SW 1271 (cell line): Measurements from ENCODE around the gene FAN1.
A peak's percentile ranks its signal among the peaks of the same experiment; 100 is the strongest.

Source experiments
- DNase-seq, 2 experiments: peaks; one replicate each; lab custom pipeline; 2025; lab: John Stamatoyannopoulos, UW

Gene FAN1

DNA sequence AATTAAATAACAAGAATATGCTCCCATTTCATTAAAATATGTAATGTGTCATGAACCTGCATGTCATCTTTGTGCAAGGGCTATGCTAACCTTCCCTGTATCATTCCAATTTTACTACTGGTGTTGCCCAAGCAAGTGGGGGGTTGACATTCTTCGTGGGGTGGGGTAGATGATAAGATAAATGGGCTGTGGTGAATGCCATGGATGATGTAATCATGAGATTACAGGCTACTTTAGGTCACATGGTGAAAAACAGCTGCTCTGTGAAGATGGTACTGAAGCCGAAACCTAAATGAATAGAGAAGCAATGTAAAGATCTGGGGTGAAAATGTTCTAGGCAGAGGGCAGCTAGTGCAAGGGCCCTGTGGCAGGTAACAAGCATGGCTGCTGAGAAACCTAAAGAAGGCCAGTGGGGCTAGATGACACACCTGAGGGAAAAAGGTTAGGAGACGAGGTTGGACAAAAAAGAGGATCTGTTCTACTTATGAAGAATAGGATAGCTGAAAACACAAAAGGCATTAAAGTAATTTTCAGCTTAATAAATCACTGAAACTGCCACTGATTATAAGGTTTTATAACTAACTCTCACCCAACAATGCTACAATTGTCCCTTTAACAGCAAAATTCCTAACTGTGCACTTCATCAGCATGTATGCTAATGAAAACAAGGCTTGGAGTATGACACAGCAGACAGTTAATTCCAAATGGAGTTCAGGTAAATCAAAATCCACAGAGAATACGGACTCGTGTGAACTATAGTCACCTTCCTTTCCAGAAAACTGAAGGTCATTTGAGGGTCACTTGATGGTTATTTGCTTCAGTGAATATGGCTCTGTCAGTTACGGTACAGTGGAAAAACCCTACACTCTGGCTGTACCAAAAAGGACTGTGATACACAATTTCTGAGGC lies 52.8 kb downstream of the FAN1 start:
- DNase-seq, result no peak

DNA sequence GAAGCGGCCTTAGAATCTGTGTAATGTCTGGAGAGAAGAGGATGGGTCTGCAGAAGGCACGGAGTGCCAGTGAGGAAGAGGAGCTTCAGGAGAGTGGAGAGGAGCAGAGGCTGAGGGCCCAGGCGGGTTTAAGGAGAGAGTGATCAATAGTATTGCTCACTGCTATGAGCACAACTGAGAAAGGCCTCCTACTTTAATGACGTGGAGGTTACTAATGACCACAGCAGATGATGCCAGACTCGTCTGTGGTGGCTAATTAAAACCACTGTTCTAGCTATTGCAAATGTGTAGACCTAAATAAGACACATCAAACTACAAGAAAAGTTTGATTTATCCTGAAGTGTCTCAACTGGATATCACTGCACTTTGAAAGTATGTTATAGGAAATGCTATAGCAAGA lies 54.5 kb downstream of the FAN1 start:
- no peak for DNase-seq

DNA sequence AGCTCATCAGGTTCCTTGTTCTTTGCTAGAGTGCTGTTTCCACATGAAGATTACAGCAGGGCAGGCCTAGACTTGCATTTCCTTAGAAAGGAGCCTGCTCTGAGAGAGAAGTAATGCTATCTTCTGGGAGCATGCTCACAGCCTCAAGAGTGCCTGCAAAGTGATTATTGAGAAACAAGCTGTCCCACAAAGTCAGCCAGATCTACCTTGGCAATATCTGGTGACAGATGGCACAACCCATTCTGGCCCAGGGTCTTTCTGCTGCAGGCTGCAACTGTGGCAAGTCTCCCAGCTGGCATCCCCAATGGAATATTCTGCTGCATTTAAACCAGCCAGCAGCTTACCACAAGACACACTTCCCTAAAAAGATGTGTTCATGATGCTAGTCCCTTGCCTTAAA lies 58.4 kb downstream of the FAN1 start:
- DNase-seq, result no peak

DNA sequence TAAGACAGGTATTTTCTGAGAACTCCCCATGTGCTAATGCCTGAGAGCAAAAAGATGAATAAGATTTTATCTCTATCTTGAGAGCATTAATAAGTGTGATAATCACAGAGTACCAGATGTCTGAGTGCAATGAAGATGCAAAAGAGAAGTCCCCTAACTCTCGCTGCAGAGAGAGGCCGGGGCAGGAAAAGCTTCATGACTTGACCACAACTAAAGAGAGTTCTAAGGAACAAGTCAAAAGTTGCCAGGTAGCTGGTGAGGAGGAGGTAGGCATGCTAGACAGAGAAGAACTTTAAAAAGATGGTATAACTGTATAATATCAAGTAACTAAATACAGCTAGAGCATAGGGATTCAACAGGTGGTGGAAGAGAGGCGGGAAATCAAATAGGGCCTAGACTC lies 58.9 kb downstream of the FAN1 start:
- no peak for DNase-seq

DNA sequence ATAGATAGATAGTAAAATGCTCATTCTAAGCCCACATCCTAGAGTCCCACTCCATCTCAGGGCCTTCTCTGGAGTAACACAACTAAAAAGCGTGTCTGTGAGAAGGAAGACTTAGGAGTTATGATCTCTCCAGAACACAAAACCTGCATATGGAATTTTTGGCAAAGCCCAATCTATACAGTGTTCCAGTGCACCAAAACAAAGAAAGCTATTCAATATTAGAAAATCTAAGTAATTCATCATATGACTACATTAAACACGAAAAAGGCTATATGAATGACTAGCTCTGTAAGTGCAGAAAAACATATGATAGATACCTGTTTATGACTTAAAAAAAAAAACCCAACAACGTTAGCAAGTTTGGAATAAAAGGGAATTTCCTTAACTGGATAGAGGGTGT lies 60.0 kb downstream of the FAN1 start:
- DNase-seq, result no peak

DNA sequence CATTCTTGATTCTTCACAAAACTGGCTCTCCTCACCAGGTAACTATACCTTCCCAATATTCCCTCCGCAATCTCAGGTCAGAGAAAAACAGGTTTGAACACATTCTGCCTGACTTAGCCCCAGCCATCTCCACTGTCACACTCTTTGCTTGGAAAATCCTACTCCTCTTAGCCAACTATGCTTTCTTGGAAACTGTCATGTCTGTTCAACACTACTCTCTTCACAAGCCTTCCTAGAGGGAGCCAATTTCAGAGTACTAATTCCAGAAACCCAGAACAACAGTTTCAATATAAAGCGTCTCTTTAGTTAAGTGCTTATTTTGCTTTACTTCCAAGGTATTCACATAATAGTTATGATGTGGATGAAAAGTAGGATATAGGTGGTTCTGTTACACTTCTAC lies 66.0 kb downstream of the FAN1 start:
- no peak for DNase-seq

DNA sequence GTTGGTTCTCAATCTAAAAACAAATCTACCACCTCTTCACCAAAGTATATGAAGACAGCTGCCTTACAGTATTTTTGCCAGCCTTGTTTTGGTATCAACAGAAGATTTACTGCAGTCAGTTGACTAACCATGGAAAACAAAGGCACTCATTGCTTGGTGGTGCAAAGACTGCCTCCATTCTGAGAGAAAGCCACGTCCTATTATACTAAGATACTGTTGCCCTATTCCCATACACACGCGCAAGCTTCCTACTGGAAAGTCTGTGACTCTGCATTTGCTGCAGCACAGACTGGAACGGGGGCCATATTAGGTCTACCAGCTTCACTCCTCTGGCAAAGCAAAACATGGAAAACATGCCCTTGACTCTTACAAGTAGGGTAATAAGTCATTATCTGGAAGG lies 69.7 kb downstream of the FAN1 start:
- DNase-seq, result no peak

DNA sequence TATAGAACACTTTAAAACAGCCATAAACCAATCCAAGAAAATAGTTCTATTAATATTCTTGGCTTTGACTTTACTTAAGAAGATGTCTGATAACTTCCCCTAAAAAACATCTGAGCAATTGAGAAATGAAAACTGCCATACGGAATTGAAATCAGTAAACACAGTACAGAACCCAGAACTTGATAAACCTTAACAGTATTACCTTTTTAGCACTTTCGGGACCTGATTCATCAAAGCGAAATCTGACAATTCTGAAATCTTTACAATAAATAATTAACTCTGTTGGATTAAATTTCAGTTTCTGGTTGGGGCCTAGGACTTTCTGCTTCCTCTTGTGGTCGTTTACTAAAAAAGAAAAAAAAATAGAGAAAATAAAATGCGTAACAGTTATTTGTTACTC lies 70.4 kb downstream of the FAN1 start:
- no peak for DNase-seq

DNA sequence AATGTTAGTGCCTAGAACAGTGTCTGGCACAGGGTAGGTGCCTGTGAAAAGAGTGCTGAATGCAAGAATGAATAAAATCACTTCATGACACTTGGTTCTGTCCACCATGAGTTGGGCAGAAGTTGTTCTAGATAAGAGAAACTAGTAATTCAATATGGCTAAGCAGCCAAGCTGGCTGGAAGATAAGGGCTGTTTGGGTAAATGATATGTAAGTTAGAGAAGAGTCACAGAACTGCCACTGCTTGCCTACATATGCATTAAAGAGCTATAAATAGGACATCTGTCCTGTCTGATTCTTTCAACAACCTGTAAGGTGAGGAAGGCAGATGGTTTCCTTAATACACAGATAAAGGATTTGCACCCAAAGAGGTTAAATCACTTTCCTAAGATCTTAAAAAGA lies 74.6 kb downstream of the FAN1 start:
- DNase-seq, result no peak

DNA sequence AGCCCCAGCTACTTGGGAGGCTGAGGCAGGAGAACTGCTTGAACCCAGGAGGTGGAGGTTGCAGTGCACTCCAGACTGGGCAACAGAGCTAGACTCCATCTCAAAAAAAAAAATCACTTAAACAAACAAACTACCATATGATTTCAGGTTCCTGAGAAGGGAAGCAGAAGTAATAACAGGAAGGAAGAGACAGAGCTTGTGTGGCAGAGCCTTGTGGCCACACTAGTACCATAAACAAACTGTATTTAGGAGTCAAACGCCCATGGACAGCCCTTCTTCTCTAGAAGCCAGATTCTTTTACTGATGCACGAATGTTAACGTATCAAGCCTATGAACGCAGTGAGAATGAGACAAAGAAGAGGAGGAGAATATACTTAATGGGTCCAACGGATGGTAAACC lies 75.7 kb downstream of the FAN1 start:
- DNase-seq, result no peak

DNA sequence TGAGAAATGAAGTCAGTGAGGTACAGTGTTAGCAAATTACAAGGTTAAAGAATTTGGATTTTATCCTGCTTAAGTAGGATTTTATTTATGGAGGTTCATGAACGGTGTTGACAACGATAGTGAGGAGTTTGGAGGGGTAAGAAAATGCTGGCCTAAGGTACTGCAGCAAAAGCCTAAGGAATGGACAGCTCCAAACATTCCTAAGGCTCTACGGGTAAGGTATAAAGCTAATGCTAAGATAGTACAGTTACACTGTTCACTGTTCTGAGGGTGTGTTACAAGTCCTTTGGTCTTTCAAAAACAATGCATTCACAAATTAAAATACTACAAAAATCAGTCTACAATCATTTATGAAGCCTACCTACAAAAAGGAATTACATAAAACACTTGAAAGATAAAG lies 80.4 kb downstream of the FAN1 start:
- no peak for DNase-seq

DNA sequence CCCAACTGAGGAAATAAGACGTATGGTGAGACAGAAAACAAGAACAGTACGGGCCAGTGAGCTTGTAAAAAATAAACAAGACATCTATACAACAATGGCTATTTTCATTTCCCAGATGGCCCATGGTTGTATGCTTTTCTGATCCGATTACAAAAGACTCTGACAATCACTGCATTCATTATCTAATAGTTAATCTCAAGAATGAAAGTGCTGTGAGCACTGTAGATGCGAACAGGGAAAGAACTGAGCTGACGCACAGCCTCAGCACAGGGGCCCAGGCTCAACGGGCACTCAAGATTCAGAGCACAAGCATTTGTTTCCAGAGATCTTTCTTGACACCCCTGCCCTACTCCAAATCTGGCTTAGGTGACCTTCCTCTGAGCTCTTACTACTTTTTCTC lies 80.8 kb downstream of the FAN1 start:
- DNase-seq, result no peak

DNA sequence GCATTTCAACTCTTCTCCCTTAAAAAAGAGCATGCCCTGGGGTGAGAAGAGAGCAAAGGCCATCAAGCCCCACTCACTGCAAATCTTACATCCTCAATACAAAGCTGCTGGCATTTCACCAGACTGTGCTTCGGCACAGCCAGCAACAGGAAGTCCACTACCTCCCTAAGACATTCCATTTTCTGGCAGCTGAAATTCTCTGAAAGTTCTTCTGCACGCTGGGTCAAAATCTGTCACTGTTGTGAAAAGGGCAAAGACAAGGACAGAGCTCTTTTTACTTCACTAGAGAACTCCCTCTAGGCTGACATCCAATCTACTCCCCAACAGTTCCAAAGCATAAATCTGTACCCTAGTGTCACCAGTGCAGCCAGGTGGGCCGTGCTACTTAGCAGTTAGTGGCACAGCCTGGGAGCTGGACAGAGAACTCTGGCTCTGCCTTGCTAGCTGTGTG lies 81.4 kb downstream of the FAN1 start:
- no peak for DNase-seq

DNA sequence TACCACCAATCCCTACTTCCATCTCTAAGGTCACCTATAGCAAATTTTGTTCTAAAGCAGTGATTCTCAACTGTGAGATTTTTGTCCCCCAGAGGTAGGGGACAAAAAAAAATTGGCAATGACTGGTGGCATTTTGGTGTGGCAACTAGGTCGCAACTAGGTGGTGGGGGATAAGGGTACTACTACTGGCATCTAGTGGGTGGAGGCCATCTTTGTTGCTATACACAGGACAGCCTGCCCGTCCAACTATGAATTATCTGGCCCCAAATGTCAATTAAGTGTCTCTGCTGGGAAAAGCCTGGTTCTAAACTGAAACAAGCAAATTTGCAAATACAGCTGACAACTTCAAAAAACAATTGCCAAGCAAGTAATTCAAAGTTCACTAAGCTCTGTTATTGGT lies 86.3 kb downstream of the FAN1 start:
- DNase-seq, result peak in 1 of 2 experiments; percentile 2

DNA sequence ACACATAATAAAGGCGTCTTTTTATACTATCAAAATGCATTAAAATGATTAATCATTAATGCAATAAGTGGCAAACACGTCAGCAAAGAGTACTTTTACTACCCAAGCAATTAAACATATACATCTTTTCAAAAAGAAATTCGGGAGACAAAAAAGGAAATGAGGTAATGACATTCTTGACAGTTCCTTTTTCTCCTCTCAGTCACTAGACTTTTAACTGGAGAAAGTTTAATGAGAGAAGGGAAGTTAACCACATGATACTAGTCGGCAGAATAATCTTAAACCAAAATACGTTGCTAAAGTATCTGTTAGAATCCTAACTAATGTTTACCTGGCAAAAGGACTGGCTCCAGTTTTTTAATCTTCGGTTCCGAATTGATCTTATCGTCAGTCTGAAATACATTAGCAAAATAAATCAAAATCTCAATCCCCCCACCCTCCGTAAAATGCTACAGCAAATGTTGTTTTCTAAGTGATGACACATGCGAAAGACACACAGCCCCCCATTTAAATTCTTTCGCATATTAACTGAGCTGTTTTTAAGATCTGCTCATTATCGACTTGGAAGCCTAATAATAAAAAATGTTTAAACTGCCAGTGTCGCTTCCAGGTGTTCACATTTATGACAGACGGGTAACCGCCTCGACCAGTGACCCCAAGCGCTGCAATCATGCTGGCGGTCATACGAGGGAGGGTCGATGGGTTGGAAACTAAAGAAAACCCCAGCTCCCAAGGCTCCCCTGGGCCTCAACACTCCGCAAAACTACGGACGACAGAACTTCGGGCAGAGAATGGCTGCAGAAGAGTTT lies 86.9 kb downstream of the FAN1 start:
- DNase-seq, result peak in 1 of 2 experiments; percentile 27

DNA sequence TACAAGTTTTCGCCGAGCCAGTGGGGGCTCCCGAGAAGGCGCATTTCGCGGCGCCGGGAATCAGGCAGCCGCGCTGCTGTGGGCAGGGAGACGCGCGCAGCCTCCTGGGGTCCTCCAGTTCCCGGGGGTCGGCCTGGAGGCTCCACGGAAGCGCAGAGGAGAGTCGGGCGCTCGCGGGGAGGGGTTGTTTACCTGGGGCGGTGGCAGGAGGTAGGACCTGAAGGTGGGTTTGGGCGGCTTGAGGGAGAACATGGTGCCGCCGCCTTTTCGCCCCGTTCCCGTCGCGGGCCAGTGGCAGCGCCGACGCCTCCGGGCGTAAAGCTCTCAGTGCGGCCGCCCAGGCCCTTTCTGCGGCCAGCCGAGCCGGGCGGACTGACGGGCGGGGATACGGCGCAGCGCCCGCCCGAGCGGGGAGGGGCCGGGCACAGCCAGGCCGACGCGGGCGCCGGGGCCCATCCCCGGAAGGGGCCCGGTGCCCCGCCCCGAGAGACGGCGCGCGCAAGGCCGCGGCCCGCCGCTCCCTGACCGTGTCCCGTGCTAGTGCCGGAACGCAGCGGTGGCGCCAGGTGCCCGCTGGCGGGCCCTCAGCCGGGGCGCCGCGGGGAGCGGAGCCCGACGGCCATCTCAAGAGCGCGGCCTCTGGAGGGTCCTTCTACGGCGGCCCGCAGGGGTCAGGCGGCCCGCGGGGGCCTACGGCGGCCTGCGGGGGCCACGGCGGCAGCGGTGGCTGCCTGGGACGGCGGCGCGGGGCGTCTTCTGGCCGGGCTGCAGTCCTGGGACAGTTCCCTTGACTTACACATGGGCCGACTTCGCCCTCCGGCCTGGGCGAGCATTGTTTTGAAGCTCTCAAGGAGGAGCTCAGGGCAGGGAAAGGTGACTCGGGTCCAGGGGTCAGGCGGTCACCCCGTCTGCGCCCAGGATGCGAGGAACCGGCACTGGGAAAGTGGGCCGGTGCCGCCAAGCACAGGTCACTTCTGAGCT lies 87.8 kb downstream of the FAN1 start, which contains the start of gene MTMR10:
Gene MTMR10, minus strand, starts transcription at position 374 of the 981 bp plus-strand sequence. Its CDS starts 122 bp downstream, at position 252.
- DNase-seq, result peak; percentile 38 to 46

DNA sequence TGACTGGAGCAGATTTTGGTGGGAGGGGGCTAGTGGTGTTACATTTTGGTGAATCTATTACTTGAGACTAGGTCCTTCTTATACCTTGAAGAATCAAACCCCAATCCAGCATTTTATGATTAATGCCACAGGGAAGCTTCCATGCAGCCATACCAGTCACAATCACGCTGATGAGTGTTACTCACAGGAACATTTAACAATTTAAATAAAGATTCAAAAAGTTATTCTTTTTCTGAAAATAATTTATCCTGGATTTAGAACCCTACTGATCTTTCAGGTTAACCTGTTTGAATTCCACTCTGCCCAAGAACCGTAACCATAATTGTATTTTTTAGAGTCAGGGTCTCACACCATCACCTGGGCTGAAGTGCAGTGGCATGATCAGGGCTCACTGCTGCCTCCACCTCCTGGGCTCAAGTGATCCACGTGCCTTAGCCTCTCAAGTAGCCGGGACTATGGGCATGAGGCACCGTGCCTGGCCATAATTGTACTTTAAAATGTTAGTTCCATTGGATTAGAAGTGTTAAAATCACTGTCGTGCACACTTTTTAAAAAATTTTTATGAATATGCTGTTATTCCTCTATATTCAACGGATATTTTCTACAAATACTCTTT lies 88.6 kb downstream of the FAN1 start:
- DNase-seq, result no peak
